GM19328 (cell line): ENCODE data around the gene WDR27.

ENCODE experiments used
- ATAC-seq: cut with Tn5 transposase; IDR thresholded peaks from one replicate; pipeline ENCODE4 v1.9.1; 2021; ENCODE audit warnings: mild to moderate bottlenecking, moderate library complexity; ENCODE audit not compliant: unreplicated experiment

The WDR27 gene

GRCh38 chr6:169701954-169702839, at the start of gene WDR27, which contains the start of gene C6orf120:
TSS of gene WDR27 (minus strand) at chr6:169702029. CDS start at chr6:169689005, 13,024 bp downstream.
TSS of gene C6orf120 (plus strand) at chr6:169702126. CDS start at chr6:169702460, 334 bp downstream.
- peak; percentile 93 for ATAC-seq

GRCh38 chr6:169746556-169746955, 44.7 kb upstream of the WDR27 start:
- ATAC-seq = no peak

GRCh38 chr6:169745405-169745804, 43.6 kb upstream of the WDR27 start:
- no peak for ATAC-seq

GRCh38 chr6:169741344-169741743, 39.5 kb upstream of the WDR27 start:
- ATAC-seq = no peak

GRCh38 chr6:169738976-169739529, 37.2 kb upstream of the WDR27 start:
- no peak for ATAC-seq

GRCh38 chr6:169738204-169738975, 36.6 kb upstream of the WDR27 start:
- ATAC-seq = no peak

- ATAC-seq = no peak
Measured at GRCh38 chr6:169729961-169730360, 28.1 kb upstream of the WDR27 start.

GRCh38 chr6:169726963-169727362, 25.1 kb upstream of the WDR27 start:
- ATAC-seq = no peak

GRCh38 chr6:169726049-169726400, 24.2 kb upstream of the WDR27 start:
- no peak for ATAC-seq

GRCh38 chr6:169725125-169726048, 23.6 kb upstream of the WDR27 start:
- ATAC-seq = no peak

- peak; percentile 44 for ATAC-seq
Measured at GRCh38 chr6:169724494-169725124, 22.8 kb upstream of the WDR27 start, which contains the start of gene PHF10. TSS of gene PHF10 (minus strand) at chr6:169724500. CDS start at chr6:169723931, 569 bp downstream.

GRCh38 chr6:169723991-169724493, 22.2 kb upstream of the WDR27 start:
- peak; percentile 37 for ATAC-seq

GRCh38 chr6:169723200-169723909, 21.5 kb upstream of the WDR27 start:
- ATAC-seq = peak; percentile 36

GRCh38 chr6:169722362-169723199, 20.8 kb upstream of the WDR27 start:
- no peak for ATAC-seq

GRCh38 chr6:169720207-169720855, 18.5 kb upstream of the WDR27 start:
- no peak for ATAC-seq

- ATAC-seq = no peak
Measured at GRCh38 chr6:169719117-169719516, 17.3 kb upstream of the WDR27 start.

- ATAC-seq = no peak
Measured at GRCh38 chr6:169714595-169714994, 12.8 kb upstream of the WDR27 start.

- ATAC-seq = no peak
Measured at GRCh38 chr6:169714178-169714577, 12.3 kb upstream of the WDR27 start.
